HCT116 (cell line): Measurements from ENCODE around the gene DDX23. TPM values are rescaled to one million over a fixed set of nuclear protein-coding genes. Genes with fewer than 3 reads are reported as not detected.

Experiments used
- ATAC-seq: fragments of 200-7000 bp; cut with Tn5 transposase; 2 replicates; pipeline ENCODE4 v1.9.1; 2020; ENCODE audit warnings: mild to moderate bottlenecking, moderate library complexity
- BruUV-seq: library from RNA; stranded (reverse); fragments of 400-500 nt; replicated peaks from 2 replicates; lab custom pipeline; 2021; lab: Mats Ljungman, UMichigan
- CTCF ChIA-PET: fragments of 300-600 bp; sonication (Branson Sonifier 250); formaldehyde crosslinking; loops from one replicate; lab custom pipeline; 2021; ENCODE audit warnings: antibody characterized with exemption; lab: Charles Lee
- POLR2A ChIA-PET: fragments of 300-600, 350-600 bp; sonication (Branson Sonifier 250); formaldehyde crosslinking; loops from one replicate; lab custom pipeline; 2021; ENCODE audit warnings: antibody characterized with exemption; lab: Charles Lee
- RAD21 ChIA-PET, 2 experiments: fragments of 300-600 bp; sonication (Branson Sonifier 250); formaldehyde crosslinking; loops; one replicate each; lab custom pipeline; 2023; ENCODE audit warnings: low total read pairs in 2 of 2; ENCODE audit not compliant: uncharacterized antibody in 2 of 2, unreplicated experiment in 2 of 2, low non-redundant PET in 1 of 2; lab: Charles Lee
- DNase-seq: peaks from one replicate; pipeline ENCODE4 v3.0.0-alpha.2; 2010; ENCODE audit warnings: low read depth, low spot score
- H2AFZ ChIP-seq: fragments of 200-600 bp; shearing (Covaris generic), sonication (generic); 2 replicates; pipeline ENCODE4 v1.6.1; 2017; ENCODE audit warnings: low read depth, mixed run types, mixed read lengths, antibody characterized with exemption, low read length; ENCODE audit not compliant: poor library complexity, severe bottlenecking
- H3K27ac ChIP-seq: 2 replicates; pipeline ENCODE4 v1.5.1; 2012; ENCODE audit warnings: low read depth, low read length
- H3K27me3 ChIP-seq: fragments of 200-600 bp; sonication (generic); 2 replicates; pipeline ENCODE4 v1.6.1; 2016; ENCODE audit warnings: mixed run types, low read length, mixed read lengths; ENCODE audit not compliant: insufficient read depth
- H3K36me3 ChIP-seq, 2 experiments: fragments of 200-500 bp in 1 of 2; fragments of 200-600 bp in 1 of 2; sonication (Bioruptor generic) in 1 of 2; sonication (generic) in 1 of 2; 2 replicates each; pipeline versions ENCODE4 v1.5.1 to v1.6.1; 2014 to 2016; ENCODE audit warnings: low read length in 2 of 2, inconsistent platforms in 1 of 2, mixed read lengths in 1 of 2, mixed run types in 1 of 2; ENCODE audit not compliant: insufficient read depth in 2 of 2, control insufficient read depth in 1 of 2
- H3K4me1 ChIP-seq, 2 experiments: fragments of 200-600 bp in 1 of 2; sonication (generic) in 1 of 2; 2 replicates each; pipeline versions ENCODE4 v1.5.1 to v1.6.1; 2012 to 2017; ENCODE audit warnings: low read length in 2 of 2, inconsistent platforms in 1 of 2, mild to moderate bottlenecking in 1 of 2, mixed read lengths in 1 of 2, mixed run types in 1 of 2, moderate library complexity in 1 of 2; ENCODE audit not compliant: insufficient read depth in 2 of 2, control insufficient read depth in 1 of 2
- H3K4me2 ChIP-seq: fragments of 200-600 bp; sonication (generic); 2 replicates; pipeline ENCODE4 v1.6.1; 2017; ENCODE audit warnings: mixed run types, low read length, mixed read lengths
- H3K4me3 ChIP-seq, 2 experiments: fragments of 200-600 bp in 1 of 2; sonication (generic) in 1 of 2; replicated peaks in 1 of 2; 2 replicates each; pipeline ENCODE4 v1.5.1; 2011 to 2016; ENCODE audit warnings: low read length in 2 of 2, control low read depth in 1 of 2, low read depth in 1 of 2, mild to moderate bottlenecking in 1 of 2, mixed read lengths in 1 of 2, mixed run types in 1 of 2
- H3K79me2 ChIP-seq: fragments of 200-600 bp; sonication (generic); 2 replicates; pipeline ENCODE4 v1.6.1; 2017; ENCODE audit warnings: mild to moderate bottlenecking, mixed run types, low read length, moderate library complexity, mixed read lengths; ENCODE audit not compliant: insufficient read depth
- H3K9ac ChIP-seq: fragments of 200-600 bp; sonication (generic); 2 replicates; pipeline ENCODE4 v1.6.1; 2016; ENCODE audit warnings: low read length, mixed read lengths
- H3K9me2 ChIP-seq: fragments of 200-600 bp; sonication (generic), shearing (Covaris generic); 2 replicates; pipeline ENCODE4 v1.6.1; 2017; ENCODE audit warnings: mixed run types, mild to moderate bottlenecking, moderate library complexity; ENCODE audit not compliant: insufficient read depth
- H3K9me3 ChIP-seq, 2 experiments: fragments of 200-500 bp in 1 of 2; fragments of 200-600 bp in 1 of 2; sonication (Bioruptor generic) in 1 of 2; sonication (generic) in 1 of 2; 2 replicates each; pipeline ENCODE4 v1.6.1; 2014 to 2017; ENCODE audit warnings: low read length in 2 of 2, mixed read lengths in 2 of 2, inconsistent platforms in 1 of 2, low read depth in 1 of 2, mild to moderate bottlenecking in 1 of 2, mixed run types in 1 of 2, moderate library complexity in 1 of 2; ENCODE audit not compliant: control insufficient read depth in 1 of 2, insufficient read depth in 1 of 2
- H4K20me1 ChIP-seq: fragments of 200-600 bp; sonication (generic), shearing (Covaris generic); 2 replicates; pipeline ENCODE4 v1.6.1; 2017; ENCODE audit warnings: mixed run types, mild to moderate bottlenecking, moderate library complexity; ENCODE audit not compliant: insufficient read depth
- EGR1 ChIP-seq: IDR thresholded peaks from 2 replicates; pipeline ENCODE4 v1.6.1; 2012; ENCODE audit warnings: low read depth
- EZH2 ChIP-seq: fragments of 200-600 bp; sonication (generic); IDR thresholded peaks from 2 replicates; pipeline ENCODE4 v1.6.1; 2017; ENCODE audit warnings: antibody characterized with exemption, mixed run types
- JUND ChIP-seq: IDR thresholded peaks from 2 replicates; pipeline ENCODE4 v1.6.1; 2012
- ZNF274 ChIP-seq: fragments of 200-500 bp; sonication (Bioruptor generic); IDR thresholded peaks from 2 replicates; pipeline ENCODE4 v1.6.1; 2014; ENCODE audit warnings: mild to moderate bottlenecking, low read depth, low read length, inconsistent platforms
- intact Hi-C: fragments of 100-400 bp; cut with micrococcal nuclease; formaldehyde crosslinking; loops from 2 replicates; pipeline ENCODE4 v1.10.0; 2022
- total RNA-seq: library from RNA; stranded (reverse); gene quantifications from one replicate; pipeline ENCODE4 v1.2.1, GENCODE V29; 2021; ENCODE audit not compliant: unreplicated experiment
- TF ChIP-seq, protein P1 (sequence below): IDR thresholded peaks from 2 replicates; pipeline ENCODE4 v1.6.1; 2011; ENCODE audit warnings: mild to moderate bottlenecking, low read length, moderate library complexity; ENCODE audit not compliant: insufficient replicate concordance; ENCODE audit errors: extremely low read depth

The DDX23 gene
- total RNA-seq, 1 experiment from 2014 or later: 75.0 TPM

GRCh38 chr12:48782457-48783395 is 69.2 kb downstream of the DDX23 start (continued):
- TF ChIP-seq JUND: no peak
- TF ChIP-seq EGR1: no peak
- no peak for TF ChIP-seq ZNF274

DNA sequence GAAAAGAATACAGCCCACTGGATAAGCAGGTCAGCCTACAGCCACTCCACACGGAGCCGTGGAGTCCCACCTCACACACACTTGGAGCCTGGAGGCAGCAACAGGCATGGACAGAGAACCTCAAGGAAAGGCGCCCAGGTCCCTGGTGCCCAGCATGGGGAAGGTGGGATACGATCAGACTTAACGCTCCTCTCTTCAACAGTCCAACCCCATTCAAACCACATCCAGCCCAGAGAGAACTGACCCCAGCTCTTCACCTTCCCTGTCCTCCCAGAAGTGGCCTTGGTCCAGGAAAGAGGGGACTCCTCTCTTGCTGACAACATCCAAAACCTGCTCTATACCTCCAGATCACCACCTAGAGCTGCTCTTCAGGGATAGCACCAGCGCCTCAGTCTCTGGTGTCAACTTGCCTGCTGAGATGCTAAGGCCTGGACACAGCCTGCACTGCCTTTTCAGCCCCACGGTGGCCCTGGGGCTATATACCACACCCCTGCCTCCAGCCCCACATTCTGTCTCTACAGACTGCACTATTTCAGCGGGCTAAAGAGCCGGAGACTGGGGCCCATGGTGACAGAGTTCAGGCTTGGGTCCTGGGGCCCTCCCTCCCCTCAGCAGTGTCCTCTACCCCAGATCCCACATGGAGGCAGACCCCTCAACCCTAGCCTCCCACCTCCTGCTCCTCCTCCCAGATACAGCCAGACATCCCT is 70.1 kb downstream of the DDX23 start:
- BruUV-seq: no TSS peak
- intact Hi-C loops: no loop called here
- no peak for TF ChIP-seq EZH2
- TF ChIP-seq, protein P1, sequence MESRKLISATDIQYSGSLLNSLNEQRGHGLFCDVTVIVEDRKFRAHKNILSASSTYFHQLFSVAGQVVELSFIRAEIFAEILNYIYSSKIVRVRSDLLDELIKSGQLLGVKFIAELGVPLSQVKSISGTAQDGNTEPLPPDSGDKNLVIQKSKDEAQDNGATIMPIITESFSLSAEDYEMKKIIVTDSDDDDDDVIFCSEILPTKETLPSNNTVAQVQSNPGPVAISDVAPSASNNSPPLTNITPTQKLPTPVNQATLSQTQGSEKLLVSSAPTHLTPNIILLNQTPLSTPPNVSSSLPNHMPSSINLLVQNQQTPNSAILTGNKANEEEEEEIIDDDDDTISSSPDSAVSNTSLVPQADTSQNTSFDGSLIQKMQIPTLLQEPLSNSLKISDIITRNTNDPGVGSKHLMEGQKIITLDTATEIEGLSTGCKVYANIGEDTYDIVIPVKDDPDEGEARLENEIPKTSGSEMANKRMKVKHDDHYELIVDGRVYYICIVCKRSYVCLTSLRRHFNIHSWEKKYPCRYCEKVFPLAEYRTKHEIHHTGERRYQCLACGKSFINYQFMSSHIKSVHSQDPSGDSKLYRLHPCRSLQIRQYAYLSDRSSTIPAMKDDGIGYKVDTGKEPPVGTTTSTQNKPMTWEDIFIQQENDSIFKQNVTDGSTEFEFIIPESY: no peak
- Histone ChIP-seq H3K9me3 (no peaks in the 10 kb centered on the region), H3K4me1 (peaks cover 4 to 21% of the 10 kb centered on the region in 2 experiments; a peak in 3 of 4 replicates), H4K20me1 (no peaks in the 10 kb centered on the region), H3K27me3 (no peaks in the 10 kb centered on the region), H3K36me3 (no peaks in the 10 kb centered on the region), H3K9ac (no peak overlapping the region), H3K27ac (no peak overlapping the region), H2AFZ (no peak overlapping the region), H3K4me3 (no peak overlapping the region), H3K9me2 (no peaks in the 10 kb centered on the region), H3K4me2 (no peak overlapping the region), H3K79me2 (peaks cover 6% of the 10 kb centered on the region; the same call in 1 of the 2 replicates)
- ChIA-PET RAD21 (no interaction called here), CTCF (no interaction called here), POLR2A (interaction anchor here (1.1 kb wide), 1 partner anchor 8 kb away, joined by 3 read pairs; no protein-coding TSS in a partner anchor)
- ATAC-seq: no peak
- DNase-seq: no peak
